GM18873 (cell line): Measurements from ENCODE around the gene EEA1.
"Not testable (repeated sequence)": the region's sequence is repeated elsewhere in the genome, so short reads cannot be mapped to it uniquely, and the experiment has no call there.

Experiments used
- ATAC-seq: cut with Tn5 transposase; IDR thresholded peaks from one replicate; pipeline ENCODE4 v1.9.1; 2021; ENCODE audit warnings: mild to moderate bottlenecking, moderate library complexity, moderate number of reproducible peaks; ENCODE audit not compliant: unreplicated experiment, low FRiP score

The EEA1 gene

GRCh38 chr12:92759634-92760268, 169.3 kb downstream of the EEA1 start:
- ATAC-seq: no peak

GRCh38 chr12:92757597-92758121, 171.4 kb downstream of the EEA1 start:
- ATAC-seq: no peak

- no peak for ATAC-seq
Measured at GRCh38 chr12:92756898-92757596, 172.0 kb downstream of the EEA1 start.

GRCh38 chr12:92753976-92754885, 174.9 kb downstream of the EEA1 start:
- ATAC-seq: no peak

GRCh38 chr12:92749691-92750090, 179.4 kb downstream of the EEA1 start:
- not testable (repeated sequence) for ATAC-seq

- ATAC-seq: no peak
Measured at GRCh38 chr12:92747151-92747550, 181.9 kb downstream of the EEA1 start.

- no peak for ATAC-seq
Measured at GRCh38 chr12:92745856-92746550, 183.1 kb downstream of the EEA1 start.

GRCh38 chr12:92743026-92743425, 186.1 kb downstream of the EEA1 start:
- no peak for ATAC-seq

- ATAC-seq: no peak
Measured at GRCh38 chr12:92740411-92740810, 188.7 kb downstream of the EEA1 start.

- no peak for ATAC-seq
Measured at GRCh38 chr12:92739113-92739512, 190.0 kb downstream of the EEA1 start.

- no peak for ATAC-seq
Measured at GRCh38 chr12:92737855-92738850, 190.9 kb downstream of the EEA1 start.

GRCh38 chr12:92736605-92737004, 192.5 kb downstream of the EEA1 start:
- no peak for ATAC-seq

- ATAC-seq: no peak
Measured at GRCh38 chr12:92735131-92735721, 193.9 kb downstream of the EEA1 start.

GRCh38 chr12:92733661-92734060, 195.4 kb downstream of the EEA1 start:
- no peak for ATAC-seq

GRCh38 chr12:92733181-92733580, 195.9 kb downstream of the EEA1 start:
- no peak for ATAC-seq

- ATAC-seq: no peak
Measured at GRCh38 chr12:92732716-92733115, 196.4 kb downstream of the EEA1 start.

GRCh38 chr12:92732216-92732615, 196.9 kb downstream of the EEA1 start:
- ATAC-seq: no peak

GRCh38 chr12:92730758-92731157, 198.3 kb downstream of the EEA1 start:
- no peak for ATAC-seq

- ATAC-seq: no peak
Measured at GRCh38 chr12:92729773-92730305, 199.3 kb downstream of the EEA1 start.
